ENCODE measurements around the gene SERPINA9. TPM values are rescaled to one million over a fixed set of nuclear protein-coding genes. Genes with fewer than 3 reads are reported as not detected.

Gene SERPINA9
- total RNA-seq, 3 donors from 2014 or later (not counting 1 experiment from before 2014, with no cell fraction given), result not detected

DNA sequence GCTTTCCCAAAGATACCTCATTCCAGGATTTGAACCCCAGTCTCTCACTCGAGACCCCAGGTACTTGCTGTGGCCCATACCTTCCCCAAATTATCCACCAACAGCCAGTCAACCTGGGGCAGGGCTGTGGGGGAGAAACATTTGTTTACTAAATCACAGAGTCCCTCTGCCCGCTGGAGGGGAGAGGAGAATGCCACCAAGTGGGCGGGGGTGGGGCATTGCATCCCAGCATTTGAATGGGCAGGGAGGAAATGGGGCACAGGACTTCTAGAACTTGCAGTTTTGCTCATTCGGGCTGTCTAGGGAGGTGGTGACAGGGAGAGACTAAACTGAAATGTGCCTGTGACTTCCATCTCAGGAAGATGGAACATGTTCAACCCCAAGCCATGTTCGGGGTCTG is 10.9 kb upstream of the SERPINA9 start:
- TF ChIP-seq, protein P1, sequence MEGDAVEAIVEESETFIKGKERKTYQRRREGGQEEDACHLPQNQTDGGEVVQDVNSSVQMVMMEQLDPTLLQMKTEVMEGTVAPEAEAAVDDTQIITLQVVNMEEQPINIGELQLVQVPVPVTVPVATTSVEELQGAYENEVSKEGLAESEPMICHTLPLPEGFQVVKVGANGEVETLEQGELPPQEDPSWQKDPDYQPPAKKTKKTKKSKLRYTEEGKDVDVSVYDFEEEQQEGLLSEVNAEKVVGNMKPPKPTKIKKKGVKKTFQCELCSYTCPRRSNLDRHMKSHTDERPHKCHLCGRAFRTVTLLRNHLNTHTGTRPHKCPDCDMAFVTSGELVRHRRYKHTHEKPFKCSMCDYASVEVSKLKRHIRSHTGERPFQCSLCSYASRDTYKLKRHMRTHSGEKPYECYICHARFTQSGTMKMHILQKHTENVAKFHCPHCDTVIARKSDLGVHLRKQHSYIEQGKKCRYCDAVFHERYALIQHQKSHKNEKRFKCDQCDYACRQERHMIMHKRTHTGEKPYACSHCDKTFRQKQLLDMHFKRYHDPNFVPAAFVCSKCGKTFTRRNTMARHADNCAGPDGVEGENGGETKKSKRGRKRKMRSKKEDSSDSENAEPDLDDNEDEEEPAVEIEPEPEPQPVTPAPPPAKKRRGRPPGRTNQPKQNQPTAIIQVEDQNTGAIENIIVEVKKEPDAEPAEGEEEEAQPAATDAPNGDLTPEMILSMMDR (IDR thresholded peaks at IDR 0.05), result no peak
- Histone ChIP-seq H3K9me3 (ENCODE audit: control insufficient read depth, insufficient read depth, low read length) (no peaks in the 10 kb centered on the region), H3K4me1 (ENCODE audit: control insufficient read depth, insufficient read depth, low read length) (peaks cover 9% of the 10 kb centered on the region), H3K27me3 (ENCODE audit: control insufficient read depth, insufficient read depth, low read length) (peaks cover 7% of the 10 kb centered on the region), H3K27ac (ENCODE audit: low read length) (no peak overlapping the region), H3K36me3 (ENCODE audit: control insufficient read depth, insufficient read depth, low read length) (no peaks in the 10 kb centered on the region), H3K4me3 (ENCODE audit: low read length) (no peak overlapping the region)
- no peak overlapping the region for H3K27ac Mint-ChIP-seq
- H3K4me3 Mint-ChIP-seq, result no peak overlapping the region
- intact Hi-C loops (cut with micrococcal nuclease), result no loop called here
- WGBS (ENCODE audit: insufficient coverage), result 26% methylated on average over 5 of the region's 5 CpGs
- H3K36me3 Mint-ChIP-seq, result no peaks in the 10 kb centered on the region
- H3K9me3 Mint-ChIP-seq, result no peaks in the 10 kb centered on the region
- H3K27me3 Mint-ChIP-seq (ENCODE audit: low read depth in 2 of 2), result peaks cover 12 to 16% of the 10 kb centered on the region in 2 donors
- no peak for ATAC-seq
- DNase-seq, result no peak
- H3K4me1 Mint-ChIP-seq, result no peaks in the 10 kb centered on the region

DNA sequence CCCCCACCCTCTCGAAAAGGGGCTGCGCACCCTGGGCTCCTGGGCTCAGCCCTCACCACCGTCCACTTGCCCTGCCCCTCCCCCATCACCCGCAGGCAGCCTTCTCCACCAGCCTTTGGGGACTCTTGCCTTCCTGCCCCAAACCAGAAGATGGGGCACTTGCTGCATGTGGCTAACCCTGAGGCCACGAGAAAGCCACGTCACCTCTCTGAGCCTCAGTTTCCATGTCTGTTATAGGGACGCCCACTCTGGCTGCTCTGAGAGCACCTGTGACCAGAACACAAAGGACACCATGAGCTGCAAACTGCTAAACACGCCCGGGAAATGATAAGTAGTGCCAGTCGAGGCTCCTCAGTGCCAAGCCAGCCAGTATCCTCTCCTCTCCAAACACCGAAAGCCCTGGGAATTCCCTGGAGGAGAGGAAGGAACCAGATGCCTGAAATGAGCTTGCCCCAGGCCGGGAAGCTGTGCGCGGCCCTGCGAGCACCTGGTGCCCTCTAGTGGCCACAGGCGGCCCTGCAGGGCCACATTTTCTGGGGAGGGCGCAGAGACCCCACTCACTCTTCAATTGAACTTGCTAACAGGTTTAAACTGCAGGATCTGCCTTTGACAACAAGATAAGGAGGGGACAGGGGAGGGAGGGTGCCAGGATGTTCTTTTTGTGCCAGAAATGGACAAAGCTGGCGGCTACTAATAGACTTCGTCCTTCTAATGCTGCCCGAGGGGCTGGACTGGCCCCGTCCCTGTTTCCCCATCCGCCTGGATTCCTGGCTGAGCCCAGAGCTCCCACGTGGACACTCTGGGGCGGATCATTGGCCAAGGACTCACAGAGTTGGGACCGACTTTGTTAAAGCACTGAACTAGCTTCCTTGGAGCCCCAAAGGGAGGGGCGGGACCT is 10.2 kb upstream of the SERPINA9 start:
- peak; percentile 31 to 51 for DNase-seq
- Histone ChIP-seq H3K36me3 (ENCODE audit: control insufficient read depth, insufficient read depth, low read length) (no peaks in the 10 kb centered on the region), H3K4me3 (ENCODE audit: low read length) (no peak overlapping the region), H3K4me1 (ENCODE audit: control insufficient read depth, insufficient read depth, low read length) (peaks cover 9% of the 10 kb centered on the region), H3K27ac (ENCODE audit: low read length) (no peak overlapping the region), H3K9me3 (ENCODE audit: control insufficient read depth, insufficient read depth, low read length) (no peaks in the 10 kb centered on the region), H3K27me3 (ENCODE audit: control insufficient read depth, insufficient read depth, low read length) (peaks cover 7% of the 10 kb centered on the region)
- Mint-ChIP-seq H3K36me3 (no peaks in the 10 kb centered on the region), H3K27me3 (ENCODE audit: low read depth in 2 of 2) (peaks cover 12 to 16% of the 10 kb centered on the region in 2 donors), H3K27ac (no peak overlapping the region), H3K4me3 (no peak overlapping the region), H3K9me3 (no peaks in the 10 kb centered on the region), H3K4me1 (no peaks in the 10 kb centered on the region)
- intact Hi-C loops (cut with micrococcal nuclease), result no loop called here
- 17% methylated on average over 26 of the region's 26 CpGs for WGBS (ENCODE audit: insufficient coverage)
- TF ChIP-seq, protein P1 (IDR thresholded peaks at IDR 0.05), result peak; percentile 94
- peak in 2 of 3 donors; percentile 68 to 78 for ATAC-seq

DNA sequence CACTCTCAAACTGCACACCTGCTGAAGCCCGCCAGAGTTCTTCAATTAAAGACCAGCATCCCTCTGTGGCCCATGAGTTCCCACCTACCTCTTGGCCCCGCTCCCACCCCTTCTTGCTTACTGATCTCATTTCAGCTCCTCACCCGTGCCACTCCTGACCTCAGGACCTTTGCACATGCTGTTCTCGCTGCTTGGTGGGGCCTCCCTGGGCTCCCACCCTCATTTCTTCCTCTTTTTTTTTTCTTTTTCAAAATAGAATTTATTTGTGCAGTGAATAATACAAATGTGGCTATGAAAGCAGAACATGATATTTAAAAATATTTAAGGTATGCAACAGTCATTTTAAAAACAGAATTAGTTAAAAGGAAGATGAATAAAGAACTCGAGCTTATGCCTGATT is 8.5 kb upstream of the SERPINA9 start:
- peaks cover 12 to 16% of the 10 kb centered on the region in 2 donors for H3K27me3 Mint-ChIP-seq (ENCODE audit: low read depth in 2 of 2)
- no peaks in the 10 kb centered on the region for H3K36me3 ChIP-seq (ENCODE audit: control insufficient read depth, insufficient read depth, low read length)
- 80% methylated on average over 3 of the region's 5 CpGs for WGBS (ENCODE audit: insufficient coverage)
- H3K4me3 ChIP-seq (ENCODE audit: low read length), result no peak overlapping the region
- H3K4me1 ChIP-seq (ENCODE audit: control insufficient read depth, insufficient read depth, low read length), result peaks cover 9% of the 10 kb centered on the region
- no peak for DNase-seq
- H3K4me3 Mint-ChIP-seq, result no peak overlapping the region
- no peak overlapping the region for H3K27ac ChIP-seq (ENCODE audit: low read length)
- no peaks in the 10 kb centered on the region for H3K36me3 Mint-ChIP-seq
- intact Hi-C loops (cut with micrococcal nuclease), result no loop called here
- TF ChIP-seq, protein P1 (IDR thresholded peaks at IDR 0.05), result no peak
- no peaks in the 10 kb centered on the region for H3K4me1 Mint-ChIP-seq
- ATAC-seq, result no peak
- no peak overlapping the region for H3K27ac Mint-ChIP-seq
- peaks cover 7% of the 10 kb centered on the region for H3K27me3 ChIP-seq (ENCODE audit: control insufficient read depth, insufficient read depth, low read length)
- no peaks in the 10 kb centered on the region for H3K9me3 Mint-ChIP-seq
- no peaks in the 10 kb centered on the region for H3K9me3 ChIP-seq (ENCODE audit: control insufficient read depth, insufficient read depth, low read length)
